Pons (tissue), 1 donor: Measurements from ENCODE around the gene KISS1R.
"Not testable (repeated sequence)": the region's sequence is repeated elsewhere in the genome, so short reads cannot be mapped to it uniquely, and the experiment has no call there.

Source experiments
- DNase-seq: peaks from one replicate; pipeline ENCODE4 v3.0.0-alpha.2; 2016; ENCODE audit warnings: low spot score

The KISS1R gene

DNA sequence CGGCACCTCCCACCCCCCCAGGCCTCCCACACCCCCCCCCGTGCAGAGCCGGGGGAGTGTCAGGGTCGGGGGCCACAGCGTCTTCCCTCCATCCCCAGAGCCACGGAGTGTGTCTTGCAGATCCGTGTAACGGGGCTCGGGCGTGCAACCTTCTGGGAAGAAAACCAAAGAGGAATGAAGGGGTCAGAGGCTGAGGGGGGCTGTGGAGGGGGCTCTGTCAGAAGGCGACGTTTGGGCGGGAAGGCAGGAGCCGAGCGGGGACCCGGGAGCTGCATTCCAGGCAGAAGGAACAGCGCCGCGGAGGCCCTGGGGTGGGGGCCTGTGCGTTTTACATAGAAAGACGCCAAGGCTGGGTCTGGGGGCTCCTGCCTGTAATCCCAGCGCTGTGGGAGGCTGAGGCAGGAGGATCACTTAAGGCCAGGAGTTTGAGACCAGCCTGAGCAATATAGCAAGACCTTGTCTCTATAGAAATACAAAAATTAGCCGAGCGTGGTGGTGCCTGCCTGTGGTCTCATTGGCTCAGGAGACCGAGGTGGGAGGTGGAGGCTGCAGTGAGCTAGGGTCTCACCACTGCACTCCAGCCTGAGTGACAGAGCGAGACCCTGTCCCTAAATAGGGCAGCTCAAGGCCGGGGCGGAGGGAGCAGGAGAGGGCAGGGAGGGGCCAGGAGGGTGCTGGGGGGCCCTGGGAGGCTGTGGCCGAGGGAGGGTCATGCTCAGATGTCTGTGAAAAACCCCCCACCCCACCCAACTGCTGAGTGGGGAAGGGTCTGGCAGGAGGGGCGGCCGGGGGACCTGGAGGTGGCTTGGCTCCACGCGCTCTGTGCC is 36.5 kb downstream of the KISS1R start:
- no peak for DNase-seq

DNA sequence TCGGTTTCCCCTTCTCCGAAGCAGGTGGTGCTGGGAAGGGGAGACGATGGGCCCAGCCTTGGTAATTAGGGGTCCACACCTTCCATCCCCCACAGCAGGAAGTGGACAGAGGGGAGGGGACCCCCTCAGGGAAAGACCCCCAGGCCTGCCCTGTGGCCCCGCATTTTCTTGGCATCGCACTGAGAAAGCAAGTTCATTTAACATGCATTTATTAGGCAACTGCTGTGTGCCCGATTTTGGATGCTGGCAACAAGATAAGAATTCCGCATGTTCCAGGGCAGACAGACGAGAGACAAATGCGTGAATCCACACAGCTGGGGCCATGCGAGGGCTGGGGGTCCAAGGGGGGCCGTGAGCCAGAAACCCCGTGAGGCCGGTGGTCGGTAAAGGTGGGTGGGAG is 37.1 kb downstream of the KISS1R start:
- DNase-seq, result no peak

DNA sequence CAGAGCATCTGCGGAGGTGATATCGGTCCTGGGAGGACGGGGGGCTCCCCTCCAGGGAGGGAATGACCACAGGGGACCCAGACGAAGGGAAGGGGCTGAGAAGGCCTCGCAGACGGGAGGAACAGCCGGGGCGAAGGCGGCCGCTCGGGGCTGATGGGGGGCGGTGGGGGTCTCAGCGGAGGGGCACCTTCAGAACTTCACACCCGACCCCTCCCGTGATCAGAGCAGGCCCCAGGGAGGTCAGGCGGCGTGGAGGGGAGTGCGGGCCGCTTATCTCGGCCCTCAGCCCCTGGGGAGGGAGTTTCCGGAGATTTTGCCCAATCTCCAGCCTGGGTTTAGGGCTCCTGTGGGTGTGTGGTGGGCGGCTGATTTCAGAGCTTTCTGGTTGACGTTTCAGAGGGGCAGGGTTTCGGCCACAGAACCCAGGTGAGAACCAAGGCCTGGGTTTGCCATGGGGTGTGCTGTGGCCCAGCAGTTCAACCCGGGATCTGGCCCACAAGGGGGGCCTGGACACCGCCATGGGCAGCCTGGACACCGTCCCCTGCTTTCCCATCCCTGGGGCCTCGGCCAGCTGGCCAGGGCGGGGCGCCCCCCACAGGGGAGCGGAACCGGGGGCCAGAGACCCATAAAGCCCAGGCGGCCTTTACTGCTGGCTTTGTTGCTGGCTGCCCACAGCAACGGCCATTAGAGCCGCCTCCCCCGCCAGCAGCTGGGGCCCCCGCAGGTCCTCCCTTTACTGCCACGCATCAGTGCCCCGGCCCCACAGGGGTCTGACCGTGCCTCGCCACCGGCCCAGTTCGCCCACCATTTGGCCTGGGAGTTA is 37.8 kb downstream of the KISS1R start:
- DNase-seq, result no peak

DNA sequence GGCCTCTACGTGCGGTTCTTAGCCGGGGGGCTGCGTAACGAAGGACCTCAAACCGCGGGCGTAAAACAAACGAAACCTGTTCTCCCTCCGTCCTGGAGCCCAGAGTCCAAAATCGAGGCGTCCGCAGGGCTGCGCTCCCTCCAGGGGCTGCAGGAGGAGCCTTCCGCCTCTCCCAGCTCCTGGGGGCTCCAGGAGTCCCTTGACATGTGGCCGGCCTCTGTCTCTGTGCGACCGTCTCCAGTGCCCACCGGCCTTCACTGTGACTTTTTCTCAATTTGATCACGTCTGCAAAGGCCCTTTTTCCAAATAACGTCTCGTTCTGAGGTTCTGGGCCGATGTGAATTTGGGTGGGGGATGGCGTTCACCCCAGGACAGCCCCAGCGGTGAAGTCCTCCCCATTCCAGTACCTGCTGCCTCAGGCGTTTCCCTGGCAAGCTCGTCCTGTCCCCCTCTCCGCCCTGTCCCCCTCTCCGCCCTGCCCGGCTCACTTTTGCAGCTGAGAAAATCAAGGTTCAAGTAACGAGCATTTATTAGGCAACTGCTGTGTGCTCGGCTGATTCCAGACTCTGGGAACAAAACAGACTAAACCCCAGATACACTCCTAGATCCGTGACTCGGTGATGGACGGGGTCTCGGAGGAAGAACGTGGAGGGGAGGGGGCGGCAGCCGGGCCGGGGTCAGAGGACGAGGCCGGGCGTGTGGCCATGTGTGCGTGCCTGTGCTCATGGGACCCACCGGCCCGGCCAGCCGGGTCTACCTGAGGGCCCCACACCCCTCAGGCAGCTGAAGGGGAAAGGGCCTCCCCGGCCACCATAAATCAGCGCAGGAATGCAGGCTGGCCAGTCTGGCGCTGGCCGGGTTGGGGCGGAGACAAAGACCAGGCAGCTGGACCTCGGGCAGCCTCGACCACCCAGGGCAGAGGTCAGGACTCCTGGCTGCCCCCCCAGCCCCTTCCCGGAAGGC is 39.0 kb downstream of the KISS1R start:
- DNase-seq, result no peak

DNA sequence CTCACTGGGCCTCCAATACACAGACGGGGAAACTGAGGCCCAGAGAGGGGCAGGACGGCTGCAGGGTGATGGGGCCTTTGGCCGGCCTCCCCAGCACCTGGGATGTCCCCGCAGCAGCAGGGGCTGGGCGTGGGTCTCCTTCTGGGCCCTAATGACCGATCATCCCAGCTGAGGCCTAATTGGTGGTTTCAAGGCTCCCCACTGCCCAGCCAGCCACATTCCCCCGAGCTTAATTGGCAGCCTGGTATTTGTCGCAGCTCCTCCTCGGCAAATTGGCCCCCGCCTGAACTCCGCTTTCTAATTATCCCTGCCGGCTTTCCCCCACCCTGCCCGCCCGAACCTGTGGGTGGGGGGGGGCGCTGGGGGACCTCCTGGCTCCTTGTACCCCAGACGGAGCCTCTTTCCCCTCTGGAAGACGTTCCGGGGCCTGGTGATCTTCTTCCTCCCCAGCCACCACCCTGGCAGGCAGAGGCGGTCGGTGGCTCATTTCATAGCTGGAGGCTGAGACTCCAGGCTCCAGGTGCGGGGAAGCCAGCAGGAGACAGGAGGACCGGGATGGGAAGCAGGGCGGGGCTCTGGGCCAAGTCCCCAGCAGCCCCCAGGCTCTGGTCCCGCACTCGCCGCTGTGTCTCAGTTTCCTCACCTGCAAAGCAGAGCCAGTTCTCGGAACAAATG is 39.8 kb downstream of the KISS1R start:
- no peak for DNase-seq

DNA sequence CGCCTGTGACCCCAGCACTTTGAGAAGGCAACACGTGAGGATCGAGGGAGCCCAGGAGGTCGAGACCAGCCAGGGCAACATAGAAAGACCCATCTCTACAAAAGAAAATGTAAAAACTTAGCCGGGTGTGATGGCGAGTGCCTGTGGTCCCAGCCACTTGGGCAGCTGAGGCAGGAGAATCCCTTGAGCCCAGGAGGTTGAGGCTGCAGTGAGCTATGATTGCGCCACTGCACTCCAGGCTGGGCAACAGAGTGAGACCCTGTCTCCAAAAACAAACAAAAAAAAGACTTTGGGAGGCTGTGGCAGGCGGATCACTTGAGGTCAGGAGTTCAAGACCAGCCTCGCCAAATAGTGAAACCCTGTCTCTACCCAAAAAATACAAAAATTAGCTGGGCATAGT is 40.4 kb downstream of the KISS1R start:
- not testable (repeated sequence) for DNase-seq

DNA sequence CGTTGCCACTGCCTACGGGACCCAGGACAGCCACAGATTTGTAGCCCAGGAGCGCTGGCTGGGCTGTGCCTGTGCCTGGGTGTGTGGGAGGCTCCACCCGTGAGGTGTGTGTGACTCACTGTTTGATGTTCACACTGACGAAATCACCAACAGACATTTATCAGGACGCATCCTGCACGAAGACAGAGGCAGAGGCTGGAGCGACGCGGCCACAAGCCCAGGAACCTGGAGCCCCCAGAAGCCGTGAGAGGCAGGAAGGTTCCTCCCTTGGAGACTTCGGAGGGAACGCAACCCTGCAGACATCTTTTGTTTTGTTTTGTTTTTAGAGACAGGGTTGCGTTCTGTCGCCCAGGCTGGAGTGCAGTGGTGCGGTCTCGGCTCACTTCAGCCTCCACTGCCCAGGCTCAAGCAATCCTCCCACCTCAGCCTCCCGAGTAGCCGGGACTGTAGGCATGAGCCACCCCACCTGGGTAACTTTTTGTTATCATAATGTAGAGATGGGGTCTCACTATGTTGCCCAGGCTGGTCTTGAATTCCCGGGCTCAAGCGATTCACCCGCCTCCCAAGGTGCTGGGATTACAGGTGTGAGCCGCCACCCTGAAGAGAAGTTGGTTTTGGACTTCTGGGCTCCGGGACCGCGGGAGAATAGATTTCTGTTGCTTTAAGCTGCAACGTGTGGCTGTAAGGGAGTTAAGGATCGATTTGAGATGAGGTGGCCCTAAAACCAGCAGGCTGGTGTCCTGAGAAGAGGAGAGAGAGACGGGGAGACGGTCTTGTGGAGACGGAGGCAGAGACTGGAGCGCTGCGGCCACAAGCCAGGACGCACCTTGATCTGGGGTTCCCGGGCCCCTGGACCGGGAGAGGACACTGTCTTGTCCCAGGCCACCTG is 42.1 kb downstream of the KISS1R start:
- no peak for DNase-seq

DNA sequence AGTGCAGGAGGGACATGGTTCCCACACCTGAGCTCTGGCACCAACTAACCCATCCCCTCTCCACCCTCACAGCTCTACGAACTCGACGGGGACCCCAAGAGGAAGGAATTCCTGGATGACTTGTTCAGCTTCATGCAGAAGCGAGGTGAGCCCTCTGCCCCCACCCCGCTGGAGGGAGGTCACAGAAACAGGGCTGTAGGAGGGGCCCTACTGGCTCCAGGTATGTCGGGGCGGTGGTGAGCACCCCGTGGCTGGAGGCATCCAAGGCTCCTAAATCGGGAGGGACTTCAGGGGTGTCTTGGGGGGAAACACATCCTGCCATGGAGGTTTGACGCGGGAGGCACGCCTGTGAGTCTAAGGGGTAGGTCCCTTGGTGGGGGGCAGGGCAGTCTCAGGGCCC is 42.9 kb downstream of the KISS1R start:
- no peak for DNase-seq

DNA sequence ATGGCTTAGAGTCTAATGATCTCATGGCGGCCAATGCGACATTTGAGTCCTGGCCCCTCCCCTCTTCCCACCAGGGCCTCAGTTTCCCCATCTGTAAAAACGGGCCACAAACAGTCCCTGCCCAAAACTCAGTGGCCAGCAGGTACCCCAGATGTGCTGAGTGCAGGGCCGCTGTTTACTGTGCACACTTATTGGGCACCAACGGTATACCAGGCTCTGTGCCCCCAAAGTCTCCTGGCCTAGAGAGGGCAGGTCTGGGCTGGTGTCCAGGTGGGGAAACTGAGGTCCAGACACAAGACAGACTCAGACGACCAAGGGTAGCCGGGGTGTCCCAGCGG is 43.4 kb downstream of the KISS1R start:
- DNase-seq, result no peak

DNA sequence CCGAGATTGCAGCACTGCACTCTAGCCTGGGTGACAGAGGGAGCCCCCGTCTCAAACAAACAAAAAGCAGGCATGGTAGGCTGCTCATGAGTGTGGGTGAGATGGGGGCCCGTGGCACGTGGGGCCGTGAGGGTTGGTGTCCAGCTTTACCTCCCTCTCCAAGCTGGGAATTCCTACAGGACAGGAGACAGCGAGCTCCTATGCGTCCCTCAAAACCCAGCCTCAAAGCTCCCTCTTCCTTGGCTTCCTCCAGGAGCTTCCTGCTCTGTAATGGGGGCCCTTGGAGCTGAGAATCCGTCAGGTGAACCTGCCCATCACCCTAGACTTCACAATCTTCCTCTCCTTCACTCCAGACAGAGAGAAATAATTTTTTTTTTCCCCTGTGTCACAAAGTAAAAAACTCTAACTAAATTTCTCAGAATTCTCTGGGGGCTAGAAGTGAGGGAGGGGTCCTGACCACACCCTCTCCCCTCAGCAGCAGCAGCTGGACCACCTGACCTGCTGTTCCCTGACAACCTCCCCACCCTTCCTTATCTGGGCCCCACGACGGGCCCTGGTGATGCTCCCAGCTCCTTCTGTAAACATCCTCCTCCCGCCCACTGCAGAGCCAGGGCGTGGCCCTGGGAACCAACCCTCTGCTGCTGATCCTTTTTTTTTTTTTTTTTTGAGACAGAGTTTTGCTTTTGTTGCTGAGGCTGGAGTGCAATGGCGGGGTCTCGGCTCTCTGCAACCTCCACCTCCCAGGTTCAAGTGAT is 44.9 kb downstream of the KISS1R start:
- no peak for DNase-seq

DNA sequence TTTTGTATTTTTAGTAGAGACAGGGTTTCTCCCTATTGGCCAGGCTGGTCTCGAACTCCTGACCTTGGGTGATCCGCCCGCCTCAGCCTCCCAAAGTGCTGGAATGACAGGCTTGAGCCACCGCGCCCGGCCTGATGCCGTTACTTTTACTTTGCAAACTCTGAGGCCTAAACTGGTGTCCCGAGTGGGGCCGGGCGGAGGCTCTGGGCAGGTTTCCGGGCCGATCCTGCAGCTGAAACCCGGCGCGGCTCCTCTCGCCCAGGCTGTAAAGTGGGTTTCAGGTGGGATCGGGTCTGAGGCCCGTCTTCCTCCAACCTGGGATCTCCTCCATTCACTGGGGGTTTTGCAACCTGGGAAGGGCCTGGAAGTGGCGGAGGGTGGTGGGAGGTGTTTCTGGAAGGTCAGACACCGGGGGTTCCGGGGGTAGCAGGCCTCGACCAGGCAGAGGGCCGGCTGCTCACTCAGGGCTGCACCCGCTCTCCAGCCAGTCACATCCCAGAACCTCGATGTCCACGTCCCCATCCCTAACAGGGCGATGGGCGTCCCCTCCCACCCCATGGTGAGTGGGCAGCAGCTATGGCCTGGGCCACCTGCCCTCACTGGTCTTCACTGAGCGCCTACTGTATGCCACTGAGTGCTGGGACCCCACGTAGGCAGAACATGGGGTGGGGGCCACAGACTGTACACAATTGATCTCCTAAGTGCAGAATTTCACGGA is 45.7 kb downstream of the KISS1R start:
- DNase-seq, result no peak

DNA sequence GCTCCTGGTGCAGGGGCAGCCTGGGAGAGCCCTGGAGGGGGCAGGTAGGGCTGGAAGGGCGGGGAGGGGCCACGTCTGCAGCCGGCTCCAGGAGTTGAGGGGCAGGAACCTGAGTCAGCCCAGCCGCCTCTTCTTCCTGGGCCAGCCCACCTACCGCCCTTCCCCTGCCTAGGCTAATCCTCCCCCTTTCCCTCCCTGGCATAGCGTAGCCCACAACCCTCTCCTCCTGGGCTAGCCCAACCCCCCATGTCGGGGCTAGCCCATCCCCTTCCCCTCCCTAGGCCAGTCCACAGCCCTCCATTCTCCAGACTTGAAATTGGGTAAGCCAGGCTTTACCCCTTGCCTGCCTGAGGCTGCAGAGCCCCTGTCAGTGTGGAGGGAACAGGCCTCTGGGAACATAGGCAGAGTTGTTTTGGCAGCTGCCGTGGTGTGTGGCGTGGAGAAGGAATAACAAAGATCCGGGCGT is 46.4 kb downstream of the KISS1R start:
- no peak for DNase-seq

DNA sequence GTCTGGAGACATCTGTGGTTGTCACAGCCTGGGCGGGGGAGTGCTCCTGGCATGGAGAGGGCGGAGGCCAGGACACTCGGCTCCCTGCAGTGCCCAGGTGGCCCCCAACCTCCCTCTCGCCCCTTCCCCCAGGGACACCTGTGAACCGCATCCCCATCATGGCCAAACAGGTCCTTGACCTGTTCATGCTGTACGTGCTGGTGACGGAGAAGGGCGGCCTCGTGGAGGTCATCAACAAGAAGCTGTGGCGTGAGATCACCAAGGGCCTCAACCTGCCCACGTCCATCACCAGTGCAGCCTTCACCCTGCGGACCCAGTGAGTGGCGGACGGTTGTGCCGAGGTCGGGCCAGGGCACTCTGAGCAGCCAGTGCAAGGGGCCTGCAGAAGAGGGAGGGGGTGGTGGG is 47.0 kb downstream of the KISS1R start:
- DNase-seq, result no peak

DNA sequence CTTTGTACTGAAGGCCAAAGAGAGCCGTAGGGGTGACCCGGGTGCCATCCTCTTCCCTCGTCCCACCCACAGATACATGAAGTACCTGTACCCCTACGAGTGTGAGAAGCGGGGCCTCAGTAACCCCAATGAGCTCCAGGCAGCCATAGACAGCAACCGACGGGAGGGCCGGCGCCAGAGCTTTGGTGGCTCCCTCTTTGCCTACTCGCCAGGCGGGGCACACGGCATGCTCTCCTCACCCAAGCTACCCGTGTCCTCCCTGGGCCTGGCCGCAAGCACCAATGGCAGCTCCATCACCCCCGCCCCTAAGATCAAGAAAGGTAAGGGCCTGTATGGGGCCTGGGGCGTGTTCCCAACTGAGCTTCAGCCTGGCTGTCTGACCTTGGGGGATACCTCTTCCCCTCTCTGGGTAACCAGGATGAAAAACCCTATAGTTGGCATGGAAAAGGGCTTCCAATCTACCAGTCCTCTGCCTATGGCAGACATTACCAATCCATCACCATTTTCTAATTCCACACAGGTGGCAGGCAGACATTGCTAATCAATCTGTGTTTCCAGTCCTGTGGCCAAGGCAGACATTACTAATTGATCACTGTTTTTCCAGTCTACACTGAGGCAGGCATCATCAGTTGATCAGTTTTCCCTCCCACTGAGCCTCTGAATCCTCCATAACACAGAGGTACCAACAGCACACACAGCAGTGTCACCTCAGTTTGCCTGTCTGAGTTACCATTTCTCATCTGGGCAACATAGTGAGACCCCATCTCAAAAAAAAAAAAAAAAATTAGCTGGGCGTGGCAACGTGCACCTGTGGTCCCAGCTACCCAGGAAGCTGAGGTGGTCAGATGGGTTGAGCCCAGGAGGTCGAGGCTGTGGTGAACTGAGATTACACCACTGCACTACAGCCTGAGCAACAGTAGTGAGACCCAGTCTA is 47.9 kb downstream of the KISS1R start:
- no peak for DNase-seq

DNA sequence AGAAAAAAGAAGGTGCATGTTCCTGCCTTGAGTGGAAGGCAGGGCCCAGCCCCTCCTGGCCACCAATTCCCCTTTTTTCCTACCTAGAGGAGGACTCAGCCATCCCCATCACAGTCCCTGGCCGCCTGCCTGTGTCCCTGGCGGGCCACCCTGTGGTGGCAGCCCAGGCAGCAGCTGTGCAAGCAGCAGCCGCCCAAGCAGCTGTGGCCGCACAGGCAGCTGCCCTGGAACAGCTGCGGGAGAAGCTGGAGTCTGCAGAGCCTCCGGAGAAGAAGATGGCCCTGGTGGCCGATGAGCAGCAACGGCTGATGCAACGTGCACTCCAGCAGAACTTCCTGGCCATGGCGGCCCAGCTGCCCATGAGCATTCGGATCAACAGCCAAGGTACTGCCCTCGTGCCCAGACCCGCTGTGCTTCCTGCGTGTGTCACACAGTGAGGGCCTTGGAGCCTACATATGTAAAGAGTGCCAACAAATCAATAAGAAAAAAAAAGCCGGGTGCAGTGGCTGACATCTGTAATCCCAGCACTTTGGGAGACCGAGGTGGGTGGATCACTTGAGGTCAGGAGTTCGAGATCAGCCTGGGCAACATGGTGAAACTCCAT is 49.5 kb downstream of the KISS1R start:
- no peak for DNase-seq
